Endothelial cell of umbilical vein (primary cell): ENCODE measurements around the gene HOXA10. TPM values are rescaled to one million over a fixed set of nuclear protein-coding genes. Genes with fewer than 3 reads are reported as not detected.
A peak's percentile ranks its signal among the peaks of the same experiment; 100 is the strongest.

ENCODE experiments used
- BruUV-seq: library from RNA; stranded (reverse); fragments of 400-500 nt; replicated peaks from 2 replicates; lab custom pipeline; 2021; lab: Mats Ljungman, UMichigan
- CTCF ChIA-PET: fragments of 300-600, 350-600 bp; sonication (Branson Sonifier 250); formaldehyde crosslinking; loops from one replicate; lab custom pipeline; 2021; ENCODE audit warnings: antibody characterized with exemption, inconsistent platforms; lab: Charles Lee
- POLR2A ChIA-PET: fragments of 300-600, 350-600 bp; sonication (Branson Sonifier 250); formaldehyde crosslinking; loops from one replicate; lab custom pipeline; 2021; ENCODE audit warnings: antibody characterized with exemption, inconsistent platforms; lab: Charles Lee
- DNase-seq: peaks from one replicate; pipeline ENCODE4 v3.0.0-alpha.2; 2011; ENCODE audit warnings: low read depth, low spot score
- FAIRE-seq: peaks from 2 replicates; lab custom pipeline; 2011; peaks lifted over from hg19 to GRCh38; lab: Jason Lieb, UNC
- H2AFZ ChIP-seq: 2 replicates; pipeline ENCODE4 v1.6.0; 2012; ENCODE audit warnings: low read depth, low read length, control low read depth, inconsistent platforms
- H3K27ac ChIP-seq: 2 replicates; pipeline ENCODE4 v1.5.1; 2011; ENCODE audit warnings: low read depth, mild to moderate bottlenecking, control low read depth, low read length, moderate library complexity; ENCODE audit not compliant: insufficient read depth
- H3K27me3 ChIP-seq, 2 experiments: 2 replicates each; pipeline versions ENCODE4 v1.6.0 to v1.6.1; 2011; ENCODE audit warnings: low read length in 2 of 2, mixed read lengths in 1 of 2; ENCODE audit not compliant: control insufficient read depth in 2 of 2, insufficient read depth in 2 of 2
- H3K36me3 ChIP-seq, 2 experiments: 2 replicates in 1 of 2; 3 replicates in 1 of 2; pipeline ENCODE4 v1.5.1; 2011; ENCODE audit warnings: low read length in 2 of 2, mild to moderate bottlenecking in 1 of 2, moderate library complexity in 1 of 2; ENCODE audit not compliant: control insufficient read depth in 2 of 2, insufficient read depth in 2 of 2; ENCODE audit errors: extremely low read depth in 1 of 2
- H3K4me1 ChIP-seq: 3 replicates; pipeline ENCODE4 v1.5.1; 2011; ENCODE audit warnings: mild to moderate bottlenecking, low read length; ENCODE audit not compliant: control insufficient read depth, insufficient read depth; ENCODE audit errors: extremely low read depth
- H3K4me2 ChIP-seq: 2 replicates; pipeline ENCODE4 v1.6.1; 2011; ENCODE audit warnings: low read length, control low read depth, mixed read lengths; ENCODE audit not compliant: insufficient read depth
- H3K4me3 ChIP-seq, 3 experiments: fragments of 200-600 bp in 1 of 3; sonication (generic), shearing (Covaris generic) in 1 of 3; replicated peaks in 1 of 3; 2 replicates each; pipeline ENCODE4 v1.5.1; 2011 to 2016; ENCODE audit warnings: control low read depth in 3 of 3, low read length in 3 of 3, mild to moderate bottlenecking in 2 of 3, inconsistent platforms in 1 of 3, low read depth in 1 of 3, moderate library complexity in 1 of 3; ENCODE audit not compliant: insufficient read depth in 1 of 3
- H3K79me2 ChIP-seq: 2 replicates; pipeline ENCODE4 v1.6.0; 2012; ENCODE audit warnings: low read length, inconsistent platforms; ENCODE audit not compliant: control insufficient read depth, insufficient read depth
- H3K9ac ChIP-seq: replicated peaks from 2 replicates; pipeline ENCODE3; 2011; ENCODE audit warnings: low read length, control low read depth; ENCODE audit not compliant: insufficient read depth; ENCODE audit errors: extremely low read depth
- H3K9me1 ChIP-seq: replicated peaks from 3 replicates; pipeline ENCODE4 v1.6.0; 2011; ENCODE audit warnings: mild to moderate bottlenecking, low read length; ENCODE audit not compliant: control insufficient read depth, insufficient read depth; ENCODE audit errors: extremely low read depth
- H3K9me3 ChIP-seq: replicated peaks from 2 replicates; pipeline ENCODE4 v1.5.1; 2012; ENCODE audit warnings: low read length, inconsistent platforms; ENCODE audit not compliant: control insufficient read depth, insufficient read depth
- H4K20me1 ChIP-seq: replicated peaks from 2 replicates; pipeline ENCODE3; 2011; ENCODE audit warnings: mild to moderate bottlenecking, low read length; ENCODE audit not compliant: control insufficient read depth, insufficient read depth; ENCODE audit errors: extremely low read depth
- CTCF ChIP-seq, 2 donors: IDR thresholded peaks; 1 replicate in 1 of 2; 2 replicates in 1 of 2; pipeline ENCODE4 v1.5.1; 2011; ENCODE audit warnings: low read length in 2 of 2, mild to moderate bottlenecking in 2 of 2, moderate library complexity in 2 of 2, control low read depth in 1 of 2, inconsistent platforms in 1 of 2, low read depth in 1 of 2; ENCODE audit not compliant: insufficient read depth in 1 of 2; ENCODE audit errors: extremely low read depth in 1 of 2
- EZH2 ChIP-seq: IDR thresholded peaks from 2 replicates; pipeline ENCODE4 v1.6.1; 2012; ENCODE audit warnings: borderline replicate concordance, low read depth, mild to moderate bottlenecking, moderate library complexity, low read length, inconsistent platforms; ENCODE audit not compliant: severe bottlenecking
- FOS ChIP-seq: IDR thresholded peaks from 2 replicates; pipeline ENCODE4 v1.6.1; 2011; ENCODE audit warnings: mild to moderate bottlenecking, low read length, moderate library complexity, borderline replicate concordance; ENCODE audit not compliant: insufficient read depth
- GATA2 ChIP-seq: IDR thresholded peaks from 2 replicates; pipeline ENCODE4 v1.7.0; 2011; ENCODE audit warnings: low read depth, mild to moderate bottlenecking, moderate library complexity, mixed read lengths, low read length; ENCODE audit not compliant: insufficient read length, insufficient read depth
- JUN ChIP-seq: IDR thresholded peaks from 2 replicates; pipeline ENCODE4 v1.6.1; 2011; ENCODE audit warnings: borderline replicate concordance, low read depth; ENCODE audit not compliant: insufficient read length, insufficient read depth
- POLR2A ChIP-seq: IDR thresholded peaks from 2 replicates; pipeline ENCODE4 v1.6.1; 2012; ENCODE audit warnings: low read depth, mild to moderate bottlenecking, control low read depth, low read length
- POLR2AphosphoS5 ChIP-seq: IDR thresholded peaks from 2 replicates; pipeline ENCODE4 v1.6.1; 2012; ENCODE audit warnings: low read depth, mild to moderate bottlenecking, control low read depth, low read length, moderate library complexity; ENCODE audit not compliant: insufficient read depth
- dilution Hi-C: fragments of 300-500 bp; cut with MboI; formaldehyde crosslinking; loops from one replicate; pipeline ENCODE4 v1.15.0; 2019; ENCODE audit warnings: low sequenced_read_pairs; ENCODE audit not compliant: extremely low pct_ligation_motif_present
- intact Hi-C: fragments of 100-400 bp; cut with micrococcal nuclease; formaldehyde crosslinking; loops from one replicate; pipeline ENCODE4 v1.10.0; 2022
- polyA plus RNA-seq, 4 experiments: library from polyadenylated mRNA; depleted of rRNA in 3 of 4; stranded (reverse) in 3 of 4; unstranded in 1 of 4; fragments of >200 nt; gene quantifications; 2 replicates each; pipeline versions ENCODE4 v1.2.1 to v1.2.3, GENCODE V29; 2011 to 2012; ENCODE audit warnings: missing spikeins in 1 of 4
- total RNA-seq: library from RNA; stranded (reverse); gene quantifications from 2 replicates; pipeline ENCODE4 v1.2.3, GENCODE V29; 2021

The HOXA10 gene
- total and polyA plus RNA-seq, 2 donors (not counting 3 experiments of a cell fraction or from before 2014, with no cell fraction given) = 24.4 to 30.3 TPM

DNA sequence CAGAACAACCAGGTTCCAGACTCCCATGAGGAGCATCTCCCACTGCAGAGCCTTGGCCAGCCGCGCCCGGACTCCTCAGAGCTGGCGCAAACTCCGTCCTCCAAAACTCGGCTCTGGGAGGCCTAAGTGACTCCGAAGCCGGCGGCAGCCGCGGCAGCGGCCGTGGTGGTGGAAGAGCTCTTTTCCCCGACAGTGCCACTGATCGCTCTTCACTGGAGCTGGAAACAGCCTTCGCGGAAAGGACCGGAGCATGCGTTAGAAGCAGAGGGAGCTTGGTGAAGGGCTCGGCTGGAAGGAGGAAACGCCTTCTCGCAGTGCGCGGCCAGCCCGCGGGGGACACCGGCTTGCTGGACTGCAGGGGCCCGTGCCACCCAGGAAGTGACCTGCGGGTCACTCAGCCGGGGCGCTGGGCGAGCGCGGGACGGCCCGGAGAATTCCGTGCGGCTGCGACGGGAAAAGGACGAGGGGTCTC is 30.8 kb upstream of the HOXA10 start:
- Histone ChIP-seq H3K79me2 (no peaks in the 10 kb centered on the region), H3K9me3 (no peaks in the 10 kb centered on the region), H4K20me1 (no peaks in the 10 kb centered on the region), H3K4me2 (peak overlapping the region; percentile 3), H3K9me1 (no peaks in the 10 kb centered on the region), H3K9ac (no peak overlapping the region), H3K4me1 (peaks cover 18% of the 10 kb centered on the region), H3K27me3 (peaks cover 81 to 85% of the 10 kb centered on the region in 2 experiments), H3K36me3 (no peaks in the 10 kb centered on the region), H3K27ac (no peak overlapping the region), H3K4me3 (no peak overlapping the region), H2AFZ (no peak overlapping the region)
- TF ChIP-seq POLR2AphosphoS5 (no peak), POLR2A (no peak), EZH2 (peak; percentile 68), CTCF (IDR thresholded peaks at IDR 0.05; ENCODE audit: extremely low read depth in 1 of 2, insufficient read depth in 1 of 2, low read depth in 1 of 2, low read length in 2 of 2) (no peak), FOS (no peak), GATA2 (no peak), JUN (no peak)
- intact Hi-C loops = no loop called here
- POLR2A ChIA-PET = no interaction called here
- dilution Hi-C loops = no loop called here
- BruUV-seq = no TSS peak
- CTCF ChIA-PET = interaction anchor here (0.7 to 2.5 kb wide), 8 partner anchors 9 to 889 kb away, joined by 3 to 22 read pairs (median 4); no protein-coding TSS in a partner anchor
- no peak for DNase-seq
- peak; percentile 76 for FAIRE-seq
